ENCODE measurements around the gene TNP1. TPM values are rescaled to one million over a fixed set of nuclear protein-coding genes. Genes with fewer than 3 reads are reported as not detected.

TNP1 gene, protein sequence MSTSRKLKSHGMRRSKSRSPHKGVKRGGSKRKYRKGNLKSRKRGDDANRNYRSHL
- not detected for total RNA-seq

GRCh38 chr2:216859944-216860343 lies at the start of gene TNP1:
Gene TNP1, minus strand, starts transcription at chr2:216860064. Its CDS starts 30 bp downstream, at chr2:216860034.
- ATAC-seq, result no peak
- intact Hi-C loops (cut with DNase I), result no loop called here
- DNase-seq (ENCODE audit: low spot score), result no peak

DNA sequence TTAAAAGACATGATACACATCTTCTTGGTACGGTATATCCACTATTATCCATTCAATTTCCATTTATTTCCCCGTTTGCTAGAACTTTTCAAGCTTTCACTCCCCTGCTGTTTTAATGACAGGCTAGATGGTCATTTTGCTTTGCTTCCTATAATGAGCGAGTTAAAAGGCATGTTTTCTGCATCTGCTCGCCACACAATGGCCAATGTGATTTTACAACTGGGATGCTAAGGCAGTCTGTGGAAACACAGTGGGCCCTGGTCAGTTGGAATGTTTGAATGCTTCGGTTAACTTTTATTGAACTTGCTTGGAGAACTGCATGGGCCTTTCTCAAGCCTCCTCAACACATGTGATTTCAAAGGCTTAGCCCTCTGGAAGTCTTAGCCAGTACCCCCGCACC lies 48.4 kb upstream of the TNP1 start:
- ATAC-seq, result no peak
- intact Hi-C loops (cut with DNase I), result no loop called here

DNA sequence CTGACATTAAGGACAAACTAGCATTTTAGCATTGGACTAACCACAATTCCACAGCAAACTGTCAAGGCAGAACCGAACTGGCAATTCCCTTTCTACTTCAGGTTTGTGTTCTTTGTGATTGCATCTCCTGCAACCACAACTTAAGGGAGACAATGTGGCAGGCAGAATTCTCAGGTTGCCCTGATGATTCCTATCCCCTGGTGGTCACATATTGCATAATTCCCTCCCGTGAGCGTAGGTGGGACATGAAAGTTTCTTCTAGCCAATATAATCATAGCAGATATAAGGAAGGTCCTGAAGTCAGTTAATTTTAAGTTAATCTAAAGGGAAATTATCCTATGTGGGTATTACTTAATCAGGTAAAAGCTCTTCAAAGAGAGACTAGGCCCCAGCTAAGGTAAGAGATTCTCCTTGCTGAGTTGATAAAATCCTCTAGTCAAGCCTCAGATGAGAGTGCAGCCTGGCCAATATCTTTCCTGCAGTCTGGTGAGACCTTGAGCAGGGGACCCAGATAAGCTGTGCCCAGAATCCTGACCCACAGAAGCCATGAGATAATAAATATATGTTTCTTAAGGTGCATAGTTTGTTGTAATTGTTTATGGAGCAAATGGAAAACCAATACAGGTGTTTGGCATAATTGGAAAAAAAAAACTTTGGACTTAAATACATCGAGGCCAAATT lies 45.9 kb upstream of the TNP1 start:
- intact Hi-C loops (cut with DNase I), result no loop called here
- no peak for ATAC-seq
- no peak for DNase-seq (ENCODE audit: low spot score)

More for the DNA sequence above, 48.4 kb upstream of the TNP1 start:
- DNase-seq (ENCODE audit: low spot score), result no peak

- intact Hi-C loops (cut with DNase I), result no loop called here
- ATAC-seq, result no peak
- no peak for DNase-seq (ENCODE audit: low spot score)
These were observed 45.1 kb upstream of the TNP1 start for GRCh38 chr2:216904974-216905373.

DNA sequence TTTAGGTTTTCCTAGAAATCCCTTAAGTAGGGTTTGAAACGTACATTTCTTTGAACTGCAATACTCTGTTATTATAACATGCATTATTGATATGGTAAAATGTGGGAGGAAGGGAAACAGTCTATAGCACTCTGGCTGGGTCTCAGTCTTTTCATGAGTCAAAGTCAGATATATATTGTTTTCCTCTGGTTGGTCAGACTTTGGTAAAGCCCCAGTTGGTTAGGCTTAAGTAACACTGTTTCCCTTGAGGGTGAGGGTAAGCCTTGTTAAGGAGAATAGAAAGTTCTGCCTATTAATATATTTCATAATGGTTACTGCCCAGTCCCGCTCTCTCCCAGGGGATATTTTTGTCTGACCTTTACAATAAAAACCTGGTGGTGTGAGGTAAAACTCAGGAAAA lies 44.7 kb upstream of the TNP1 start:
- ATAC-seq (no peak), DNase-seq (ENCODE audit: low spot score) (no peak)
- intact Hi-C loops (cut with DNase I), result no loop called here

DNA sequence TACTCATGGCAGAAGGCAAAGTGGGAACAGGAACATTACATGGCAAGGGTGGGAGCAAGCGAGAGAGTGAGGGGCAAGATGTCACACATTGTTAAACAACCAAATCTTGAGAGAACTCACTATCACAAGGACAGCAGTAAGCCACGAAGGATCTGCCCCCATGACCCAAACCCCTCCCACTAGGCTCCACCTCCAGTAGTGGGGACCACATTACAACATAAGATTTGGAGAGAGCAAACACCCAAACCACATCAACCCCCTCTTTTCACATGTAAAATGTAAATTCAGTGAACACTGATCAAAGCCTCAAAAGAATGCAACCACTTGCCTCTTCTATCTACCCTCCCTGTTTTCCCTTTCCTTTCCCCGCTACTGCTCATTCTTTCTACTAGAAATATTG lies 43.6 kb upstream of the TNP1 start:
- ATAC-seq, result no peak
- intact Hi-C loops (cut with DNase I), result no loop called here
- no peak for DNase-seq (ENCODE audit: low spot score)

- ATAC-seq (no peak), DNase-seq (ENCODE audit: low spot score) (no peak)
- intact Hi-C loops (cut with DNase I), result no loop called here
These were observed 41.4 kb upstream of the TNP1 start for GRCh38 chr2:216901273-216901672.

DNA sequence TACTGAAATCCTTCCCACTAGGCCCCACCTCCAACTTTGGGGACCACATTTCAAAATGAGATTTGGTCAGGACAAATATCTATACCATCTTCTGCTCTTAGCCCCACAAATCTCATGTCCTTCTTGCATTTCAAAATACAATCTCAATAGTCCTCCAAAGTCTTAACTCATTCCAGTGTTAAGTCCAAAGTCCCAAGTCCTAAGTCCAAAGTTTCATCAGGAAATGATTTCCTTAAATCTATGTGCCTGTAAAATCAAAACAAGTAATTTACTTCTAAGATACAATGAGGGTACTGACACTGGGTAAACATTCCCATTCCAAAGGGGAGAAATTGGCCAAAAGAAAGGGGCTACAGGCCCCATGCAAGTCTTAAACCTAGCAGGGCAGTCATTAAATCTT lies 40.5 kb upstream of the TNP1 start:
- intact Hi-C loops (cut with DNase I), result no loop called here
- no peak for DNase-seq (ENCODE audit: low spot score)
- no peak for ATAC-seq

GRCh38 chr2:216897561-216898203 lies 37.8 kb upstream of the TNP1 start:
- DNase-seq (ENCODE audit: low spot score) (no peak), ATAC-seq (no peak)
- intact Hi-C loops (cut with DNase I), result no loop called here

- no peak for ATAC-seq
- no peak for DNase-seq (ENCODE audit: low spot score)
- intact Hi-C loops (cut with DNase I), result no loop called here
These were observed 30.3 kb upstream of the TNP1 start for GRCh38 chr2:216890138-216890537.

DNA sequence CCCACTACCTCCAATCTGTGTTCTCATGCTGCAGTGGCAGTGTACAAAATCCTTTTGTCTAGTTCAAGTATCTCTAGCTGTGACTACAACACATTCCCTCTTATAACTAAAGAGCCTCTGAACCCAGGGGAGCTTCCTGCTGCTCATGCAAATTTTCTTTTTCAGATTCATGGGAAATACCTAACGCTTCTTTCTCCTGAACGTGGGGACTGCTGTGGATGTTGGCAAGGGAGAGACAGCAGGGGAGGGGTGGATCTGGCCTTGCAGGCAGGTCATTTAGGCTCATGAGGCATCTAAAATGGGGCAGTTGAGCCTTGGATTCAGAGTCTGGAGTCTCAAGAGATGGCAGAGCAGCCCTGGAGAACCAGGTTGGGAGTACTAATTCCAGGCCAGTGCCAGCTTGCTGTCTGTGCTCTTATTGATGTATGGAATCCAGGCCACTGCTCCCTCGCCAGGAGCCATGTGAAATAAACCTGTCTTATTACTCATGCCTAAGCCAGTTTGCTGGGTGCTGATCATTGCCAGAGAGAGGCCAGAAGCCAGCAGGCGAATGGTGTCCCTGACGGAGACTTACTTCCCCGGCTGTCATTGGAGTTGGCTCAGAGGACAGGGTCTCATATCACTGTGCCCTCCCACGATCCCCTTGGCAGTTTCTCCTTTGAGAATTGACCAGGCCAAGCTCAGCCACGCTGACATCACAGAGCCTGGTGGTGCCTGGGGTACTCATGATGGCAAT lies 29.2 kb upstream of the TNP1 start:
- no peak for DNase-seq (ENCODE audit: low spot score)
- no peak for ATAC-seq
- intact Hi-C loops (cut with DNase I), result no loop called here

GRCh38 chr2:216888081-216888480 lies 28.2 kb upstream of the TNP1 start:
- DNase-seq (ENCODE audit: low spot score) (no peak), ATAC-seq (no peak)
- intact Hi-C loops (cut with DNase I), result no loop called here

- DNase-seq (ENCODE audit: low spot score) (no peak), ATAC-seq (no peak)
- intact Hi-C loops (cut with DNase I), result no loop called here
These were observed 27.3 kb upstream of the TNP1 start for GRCh38 chr2:216887138-216887537.

DNA sequence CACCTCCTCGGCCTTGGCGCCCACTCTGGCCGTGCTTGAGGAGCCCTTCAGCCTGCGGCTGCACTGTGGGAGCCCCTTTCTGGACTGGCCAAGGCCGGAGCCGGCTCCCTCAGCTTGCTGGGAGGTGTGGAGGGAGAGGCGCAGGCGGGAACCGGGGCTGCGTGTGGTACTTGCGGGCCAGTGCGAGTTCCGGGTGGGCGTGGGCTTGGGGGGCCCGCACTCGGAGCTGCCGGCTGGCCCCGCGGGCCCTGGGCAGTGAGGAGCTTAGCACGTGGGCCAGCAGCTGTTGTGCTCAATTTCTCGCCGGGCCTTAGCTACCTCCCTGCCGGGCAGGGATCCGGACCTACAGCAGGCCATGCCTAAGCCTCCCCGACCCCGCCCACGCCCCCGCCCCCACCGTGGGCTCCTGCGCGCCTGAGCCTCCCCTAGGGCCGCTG lies 25.3 kb upstream of the TNP1 start:
- intact Hi-C loops (cut with DNase I), result no loop called here
- no peak for ATAC-seq
- no peak for DNase-seq (ENCODE audit: low spot score)

DNA sequence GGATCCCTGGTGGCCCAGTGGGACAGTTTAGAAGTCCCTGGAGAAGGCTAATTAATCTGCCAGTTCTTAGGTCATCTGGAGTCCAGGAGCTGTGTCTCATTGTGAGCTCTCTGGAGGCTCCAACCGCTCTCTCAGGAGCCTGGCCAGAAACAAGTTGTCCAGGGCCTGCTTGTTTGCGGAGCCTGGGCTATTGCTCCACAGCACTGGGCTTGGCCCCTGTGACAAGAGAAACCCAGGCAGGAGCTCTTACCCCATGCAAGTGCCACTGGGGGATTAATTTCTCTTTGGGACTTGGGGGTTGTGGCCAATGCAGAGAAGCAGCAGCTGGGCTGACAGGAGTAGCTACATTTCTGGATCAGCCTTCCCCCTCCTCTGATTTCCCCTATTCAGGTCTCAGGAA lies 24.5 kb upstream of the TNP1 start:
- no peak for DNase-seq (ENCODE audit: low spot score)
- intact Hi-C loops (cut with DNase I), result no loop called here
- peak; percentile 33 for ATAC-seq

GRCh38 chr2:216882876-216883275 lies 23.0 kb upstream of the TNP1 start:
- ATAC-seq (no peak), DNase-seq (ENCODE audit: low spot score) (no peak)
- intact Hi-C loops (cut with DNase I), result no loop called here

DNA sequence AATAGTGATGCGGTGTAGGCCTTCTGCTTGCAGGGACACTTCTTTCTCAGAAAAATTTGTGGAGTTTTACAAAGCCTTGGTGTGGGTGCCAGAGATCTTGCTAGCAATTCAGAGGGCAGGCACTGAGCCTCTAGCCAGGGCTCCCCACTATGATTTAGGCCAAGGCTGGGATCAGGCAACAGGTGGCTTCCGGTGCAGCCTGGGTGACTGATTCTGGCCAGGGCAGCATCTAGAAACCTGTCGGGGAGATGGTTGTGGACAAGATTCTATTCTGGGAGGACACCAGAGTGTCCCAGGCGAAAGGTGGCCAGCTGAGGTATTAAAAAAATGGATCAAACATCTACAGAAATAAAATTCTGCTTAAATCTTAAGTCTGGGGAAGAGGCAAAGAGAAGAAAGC lies 21.5 kb upstream of the TNP1 start:
- no peak for DNase-seq (ENCODE audit: low spot score)
- intact Hi-C loops (cut with DNase I), result no loop called here
- ATAC-seq, result no peak

GRCh38 chr2:216880509-216881184 lies 20.8 kb upstream of the TNP1 start:
- intact Hi-C loops (cut with DNase I), result no loop called here
- peak; percentile 78 for ATAC-seq

DNA sequence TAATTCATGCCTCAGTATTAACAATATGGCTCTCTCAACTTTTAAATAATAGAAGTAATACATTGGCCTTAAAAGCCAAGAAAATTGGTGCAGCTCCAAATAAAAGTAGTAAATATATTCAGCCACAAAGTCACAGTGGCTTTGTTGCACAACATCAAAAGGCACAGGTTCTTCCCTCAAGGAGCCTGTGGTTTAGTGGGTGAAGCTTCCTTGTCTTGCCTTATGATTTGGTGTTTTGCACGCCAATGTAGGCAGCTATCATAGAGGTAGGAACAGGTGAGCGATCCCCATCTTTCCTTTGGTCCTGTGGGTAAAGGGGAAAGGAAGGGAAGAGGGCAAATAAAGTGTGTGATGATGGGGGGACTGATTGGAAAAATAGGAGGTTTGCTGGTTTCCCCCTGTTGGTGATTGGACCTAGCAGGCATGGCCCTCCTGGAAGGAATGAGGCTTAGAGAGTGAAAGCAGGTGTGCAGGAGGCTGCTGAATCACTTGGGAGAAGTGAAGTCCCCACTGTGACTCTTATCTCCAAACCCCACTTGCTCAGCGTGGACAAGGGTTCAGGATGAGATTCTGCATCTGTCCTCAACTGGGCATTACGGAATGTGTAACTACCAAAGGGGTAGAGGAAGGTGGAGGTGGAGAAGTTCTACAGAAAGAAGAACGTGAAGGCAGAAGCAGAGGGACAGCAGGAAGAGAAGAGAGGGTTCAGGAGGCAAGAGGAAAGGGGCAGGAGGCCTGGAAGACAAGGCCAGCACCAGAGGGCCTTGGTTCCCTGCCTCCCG lies 20.1 kb upstream of the TNP1 start:
- intact Hi-C loops (cut with DNase I), result no loop called here
- DNase-seq (ENCODE audit: low spot score) (no peak), ATAC-seq (no peak)

More at GRCh38 chr2:216880509-216881184, 20.8 kb upstream of the TNP1 start:
- no peak for DNase-seq (ENCODE audit: low spot score)
